Pons (tissue), 1 donor: ENCODE data around the gene TAF9B.
"Not testable (repeated sequence)": the region's sequence is repeated elsewhere in the genome, so short reads cannot be mapped to it uniquely, and the experiment has no call there.

Experiments used
- DNase-seq: peaks from one replicate; pipeline ENCODE4 v3.0.0-alpha.2; 2016; ENCODE audit warnings: low spot score

Gene TAF9B, protein sequence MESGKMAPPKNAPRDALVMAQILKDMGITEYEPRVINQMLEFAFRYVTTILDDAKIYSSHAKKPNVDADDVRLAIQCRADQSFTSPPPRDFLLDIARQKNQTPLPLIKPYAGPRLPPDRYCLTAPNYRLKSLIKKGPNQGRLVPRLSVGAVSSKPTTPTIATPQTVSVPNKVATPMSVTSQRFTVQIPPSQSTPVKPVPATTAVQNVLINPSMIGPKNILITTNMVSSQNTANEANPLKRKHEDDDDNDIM

DNA sequence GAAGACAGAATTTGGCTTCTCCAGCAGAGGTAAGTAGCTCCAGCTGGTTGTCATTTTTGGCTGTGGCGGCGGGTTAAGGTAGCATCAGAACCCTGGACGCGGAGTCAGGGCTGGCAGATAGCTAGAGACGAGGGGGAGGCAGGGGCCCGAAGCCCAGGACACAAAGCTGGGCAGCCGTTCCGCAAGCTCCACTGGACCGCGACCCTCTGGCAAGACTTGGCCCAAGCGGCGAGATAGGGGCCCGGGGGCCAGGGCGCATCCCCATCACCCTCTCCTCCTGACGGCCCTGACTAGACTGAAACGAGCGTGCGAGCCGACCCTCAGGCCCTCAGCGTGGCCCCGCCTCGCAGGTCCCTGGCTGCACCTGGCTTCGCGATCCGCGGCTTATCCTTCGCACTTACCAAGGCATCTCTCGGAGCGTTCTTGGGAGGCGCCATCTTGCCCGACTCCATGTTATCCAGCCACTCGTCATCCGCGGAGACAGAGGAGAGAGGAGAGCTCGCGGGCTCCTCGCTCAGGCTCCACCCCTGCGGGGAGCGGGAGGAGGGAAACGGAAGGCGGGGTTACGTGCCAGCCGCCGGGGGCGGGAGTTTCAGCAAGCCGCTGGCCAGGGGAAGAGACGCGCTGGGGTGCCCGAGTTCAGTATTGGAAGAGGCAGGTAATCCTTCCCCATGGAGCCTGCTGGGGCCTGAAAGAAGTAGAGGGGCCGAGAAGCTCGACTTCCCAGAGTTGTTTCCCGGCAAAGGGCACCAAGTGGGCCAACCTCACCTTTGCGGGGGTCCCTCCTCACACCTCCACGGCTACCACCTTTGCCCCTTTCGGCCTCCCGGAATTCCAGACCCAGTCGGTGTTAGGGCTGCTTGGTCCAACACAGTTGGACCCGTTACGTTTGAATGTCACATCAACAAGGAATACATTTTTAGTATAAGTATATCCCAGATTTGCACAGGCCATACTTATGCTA is at the start of gene TAF9B:
Gene TAF9B (minus strand): TSS at position 491 of the 964 bp plus-strand sequence. CDS start 39 bp downstream, at position 452.
- peak; percentile 84 for DNase-seq

DNA sequence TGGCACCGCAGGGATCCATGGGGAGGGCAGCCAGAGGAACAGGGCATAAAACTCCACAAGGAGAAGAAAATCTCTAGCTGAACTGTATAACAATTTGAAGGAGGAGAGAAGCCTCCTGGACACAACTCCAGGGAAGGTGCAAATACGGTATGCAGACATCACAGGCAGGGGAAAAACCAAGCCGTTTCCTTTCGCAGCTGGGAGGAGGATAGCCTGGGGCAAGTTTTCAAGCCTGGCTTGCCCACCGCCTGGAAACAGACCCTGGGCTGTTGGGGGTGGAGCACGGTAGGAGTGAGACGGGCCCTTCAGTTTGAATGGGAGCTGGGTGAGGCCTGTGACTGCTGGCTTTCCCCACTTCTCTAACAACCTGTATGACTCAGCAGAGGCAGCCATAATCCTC is 43.4 kb upstream of the TAF9B start:
- no peak for DNase-seq

DNA sequence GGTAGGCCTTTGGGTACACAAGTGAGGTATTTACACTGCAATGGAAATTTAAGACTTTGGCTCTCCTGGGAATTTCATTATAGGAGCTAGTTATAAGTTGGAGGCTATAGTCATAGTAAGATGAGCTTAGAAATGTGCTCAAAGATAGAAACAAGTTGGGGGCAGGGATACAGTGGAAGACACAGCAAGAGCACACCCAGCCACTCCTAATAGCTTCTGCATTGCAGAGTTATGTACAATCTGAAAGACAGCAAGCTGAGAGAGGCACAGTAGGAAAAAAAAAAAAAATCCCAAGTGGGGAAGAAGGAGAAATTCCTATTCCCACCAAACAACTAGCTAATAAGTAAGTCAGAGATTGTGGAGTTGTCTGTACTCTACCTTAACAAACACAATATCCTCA is 41.9 kb upstream of the TAF9B start:
- DNase-seq, result no peak

DNA sequence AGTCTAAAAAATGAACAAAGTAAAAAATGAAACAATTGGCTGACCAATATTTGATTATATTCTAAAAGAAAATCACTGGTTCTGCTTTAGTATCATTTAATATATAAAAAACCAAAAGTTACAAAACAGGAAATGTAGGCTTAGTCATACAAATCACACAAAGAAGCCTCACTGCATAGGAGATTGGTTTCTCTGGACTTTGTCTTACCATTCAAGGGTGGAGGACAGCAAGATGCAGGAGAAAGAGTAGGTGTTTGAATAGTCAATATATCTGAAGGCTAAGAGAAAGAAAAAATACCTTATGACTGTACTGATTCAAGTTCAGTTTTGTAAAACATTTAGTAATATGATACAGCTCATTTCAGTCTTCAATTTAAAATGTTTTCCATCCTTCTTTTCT is 28.6 kb upstream of the TAF9B start:
- no peak for DNase-seq

DNA sequence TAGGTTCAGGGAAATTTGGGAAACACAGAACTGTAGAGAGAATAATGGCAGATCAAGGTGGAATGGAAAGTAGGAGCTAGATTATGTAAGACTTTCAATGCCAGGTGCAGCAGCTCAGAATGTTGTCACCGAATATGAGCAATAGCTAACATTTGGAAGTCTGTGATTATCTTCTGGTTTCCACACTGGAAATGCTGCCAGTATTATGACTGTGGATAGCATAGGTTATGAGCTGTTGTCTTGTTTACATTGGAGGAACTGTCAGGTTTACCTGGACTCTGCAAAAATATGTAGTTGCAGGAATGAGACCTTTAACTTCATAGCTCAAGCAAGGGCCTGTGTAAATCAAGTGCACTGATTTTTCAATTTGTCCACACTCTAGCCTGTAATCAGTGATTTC is 26.0 kb upstream of the TAF9B start:
- DNase-seq, result no peak

DNA sequence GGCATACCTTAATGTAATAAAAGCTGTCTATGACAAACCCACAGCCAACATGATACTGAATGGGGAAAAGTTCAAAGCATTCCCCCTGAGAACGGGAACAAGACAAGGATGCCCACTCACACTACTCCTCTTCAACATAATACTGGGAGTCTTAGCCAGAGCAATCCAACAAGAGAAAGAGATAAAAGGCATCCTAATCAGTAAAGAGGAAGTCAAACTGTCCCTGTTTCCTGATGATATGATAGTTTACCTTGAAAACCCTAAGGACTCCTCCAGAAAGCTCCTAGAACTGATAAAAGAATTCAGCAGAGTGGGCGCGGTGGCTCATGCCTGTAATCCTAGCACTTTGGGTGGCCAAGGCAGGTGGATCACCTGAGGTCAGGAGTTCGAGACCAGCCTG is 23.7 kb upstream of the TAF9B start:
- DNase-seq, result not testable (repeated sequence)

DNA sequence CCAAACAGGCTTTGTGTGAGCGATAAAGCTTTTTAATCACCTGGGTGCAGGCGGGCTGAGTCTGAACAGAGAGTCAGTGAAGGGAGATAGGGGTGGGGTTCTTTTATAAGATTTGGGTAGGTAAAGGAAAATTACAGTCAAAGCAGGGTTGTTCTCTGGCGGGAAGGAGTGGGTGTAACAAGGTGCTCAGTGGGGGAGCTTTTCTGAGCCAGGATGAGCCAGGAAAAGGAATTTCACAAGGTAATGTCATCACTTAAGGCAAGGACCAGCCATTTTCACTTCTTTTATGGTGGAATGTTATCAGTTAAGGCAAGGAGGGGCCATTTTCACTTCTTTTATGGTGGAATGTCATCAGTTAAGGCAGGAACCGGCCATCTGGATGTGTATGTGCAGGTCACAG is 21.3 kb upstream of the TAF9B start:
- DNase-seq, result not testable (repeated sequence)

DNA sequence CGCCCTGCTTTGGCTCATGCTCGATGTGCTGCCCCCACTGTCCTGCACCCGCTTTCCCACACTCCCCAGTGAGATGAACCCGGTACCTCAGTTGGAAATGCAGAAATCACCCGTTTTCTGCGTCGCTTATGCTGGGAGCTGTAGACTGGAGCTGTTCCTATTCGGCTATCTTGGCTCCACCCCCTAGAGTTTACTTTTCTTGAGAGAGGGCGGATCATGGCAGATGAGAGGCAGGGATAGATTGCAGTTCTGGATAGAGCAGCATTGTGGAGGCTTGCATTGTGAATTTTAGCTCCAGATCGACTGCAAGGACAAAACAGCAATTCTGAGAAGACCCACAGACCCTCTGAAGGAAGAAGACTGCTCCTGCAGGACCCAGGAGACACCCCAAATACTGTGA is 18.4 kb upstream of the TAF9B start:
- not testable (repeated sequence) for DNase-seq

DNA sequence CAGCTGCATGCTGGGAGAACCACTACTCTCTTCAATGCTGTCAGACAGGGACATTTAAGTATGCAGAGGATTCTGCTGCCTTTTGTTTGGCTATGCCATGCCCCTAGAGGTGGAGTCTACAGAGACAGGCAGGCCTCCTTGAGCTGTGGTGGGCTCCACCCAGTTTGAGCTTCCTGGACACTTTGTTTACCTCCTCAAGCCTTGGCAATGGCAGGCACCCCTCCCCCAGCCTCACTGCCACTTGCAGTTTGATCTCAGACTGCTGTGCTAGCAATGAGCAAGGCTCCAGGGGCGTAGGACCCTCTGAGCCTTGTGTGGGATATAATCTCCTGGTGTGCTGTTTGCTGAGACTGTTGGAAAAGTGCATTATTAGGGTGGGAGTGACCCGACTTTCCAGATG is 17.9 kb upstream of the TAF9B start:
- DNase-seq, result not testable (repeated sequence)

DNA sequence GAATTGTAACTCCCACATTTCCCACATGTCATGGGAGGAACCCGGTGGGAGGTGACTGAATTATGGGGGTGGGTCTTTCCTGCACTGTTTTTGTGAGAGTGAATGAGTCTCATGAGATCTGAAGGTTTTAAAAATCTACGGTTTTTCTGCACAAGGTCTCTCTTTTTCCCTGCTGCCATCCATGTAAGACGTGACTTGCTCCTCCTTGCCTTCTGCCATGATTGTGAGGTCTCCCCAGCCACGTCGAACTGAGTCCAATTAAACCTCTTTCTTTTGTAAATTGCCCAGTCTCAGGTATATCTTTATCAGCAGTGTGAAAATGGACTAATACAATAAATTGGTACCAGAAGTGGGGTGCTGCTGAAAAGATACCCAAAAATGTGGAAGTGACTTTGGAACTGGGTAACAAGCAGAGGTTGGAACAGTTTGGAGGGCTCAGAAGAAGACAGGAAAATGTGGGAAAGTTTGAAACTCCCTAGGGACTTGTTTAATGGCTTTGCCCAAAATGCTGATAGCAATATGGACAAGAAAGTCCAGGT is 7.6 kb upstream of the TAF9B start:
- not testable (repeated sequence) for DNase-seq

DNA sequence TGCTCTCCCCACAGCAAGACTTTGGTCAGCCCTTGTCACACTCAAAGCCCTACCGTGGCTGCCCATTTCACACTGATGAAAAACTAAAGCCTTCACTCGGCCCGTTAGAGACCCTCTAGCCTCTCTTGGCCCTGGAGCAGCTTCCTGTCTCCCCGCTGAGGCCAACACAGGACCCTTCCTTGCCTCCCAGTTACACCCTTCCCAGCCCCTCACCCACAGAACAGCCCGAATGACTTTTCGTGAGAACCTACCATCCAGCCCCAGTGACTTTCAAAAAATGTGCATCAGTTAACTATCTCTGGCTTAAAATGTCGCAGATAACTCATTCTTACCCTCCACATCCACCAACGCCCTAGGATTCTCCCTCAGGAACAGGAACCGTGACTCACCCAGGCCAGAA is 756 bp upstream of the TAF9B start:
- DNase-seq, result no peak

DNA sequence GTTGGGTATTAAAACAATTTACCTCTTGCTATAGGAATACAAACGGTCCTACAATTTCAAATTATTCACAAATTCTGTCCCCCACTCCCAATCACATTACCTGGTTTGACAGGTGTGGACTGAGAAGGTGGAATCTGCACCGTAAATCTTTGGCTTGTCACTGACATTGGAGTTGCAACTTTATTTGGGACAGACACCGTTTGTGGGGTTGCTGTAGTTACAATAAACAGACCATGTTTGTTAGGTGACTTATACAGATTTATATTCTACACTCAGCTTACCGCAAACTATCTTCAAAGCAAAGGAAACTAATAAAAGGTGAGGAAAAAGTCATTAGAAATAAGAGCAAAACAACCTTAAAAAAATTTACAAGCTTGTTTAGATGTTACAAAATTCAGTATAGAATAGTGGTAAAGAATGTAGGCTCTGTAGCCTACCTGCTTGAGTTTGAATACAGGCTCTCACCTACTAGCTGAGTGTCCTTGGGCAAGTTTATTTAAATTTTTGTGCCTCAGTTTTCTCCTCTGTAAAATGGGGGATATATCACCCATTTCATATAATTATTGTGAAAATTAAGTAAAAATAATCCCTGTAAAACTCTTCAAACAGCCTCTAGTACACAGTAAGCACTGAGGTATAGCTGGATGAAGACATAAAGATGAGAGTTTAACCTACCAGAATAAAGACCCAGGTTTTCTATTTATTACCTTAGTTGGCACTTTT is 6.1 kb downstream of the TAF9B start:
- no peak for DNase-seq

DNA sequence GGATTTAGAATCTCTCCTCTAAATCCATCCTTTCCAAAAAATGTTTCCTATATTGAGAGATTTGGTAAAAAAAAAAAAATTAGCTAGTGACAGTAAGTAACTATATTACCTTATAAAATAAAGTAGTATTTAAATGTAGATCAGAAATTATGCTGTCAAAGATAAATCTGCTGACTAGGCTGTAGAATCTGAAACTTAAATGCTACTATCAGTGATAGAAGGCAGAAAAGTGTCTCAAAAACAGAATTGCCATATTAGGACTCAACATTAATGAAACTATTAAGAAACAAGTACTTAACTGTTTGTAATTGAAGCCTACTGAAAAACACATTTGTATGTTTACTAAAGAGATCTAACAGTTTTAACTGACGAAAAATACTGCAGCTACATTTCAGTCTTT is 8.3 kb downstream of the TAF9B start:
- DNase-seq, result no peak

DNA sequence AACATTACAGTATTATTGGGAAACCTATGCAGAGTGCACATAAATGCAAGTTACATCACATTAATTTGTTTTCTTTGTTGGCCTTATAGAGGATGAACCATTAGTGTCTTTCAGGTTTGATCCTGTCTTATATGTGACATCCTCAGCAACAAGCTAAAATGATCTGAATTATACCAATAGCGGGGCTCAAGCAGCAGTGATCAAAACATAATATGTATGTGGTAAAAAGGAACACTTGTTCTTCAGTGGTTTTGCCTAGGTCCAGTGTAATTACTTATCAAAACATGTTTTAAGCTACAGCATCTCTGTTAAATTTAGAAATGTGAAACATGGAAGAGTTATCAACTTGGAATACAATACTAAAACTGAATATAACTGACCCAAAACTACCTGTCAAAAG is 9.1 kb downstream of the TAF9B start:
- DNase-seq, result no peak

DNA sequence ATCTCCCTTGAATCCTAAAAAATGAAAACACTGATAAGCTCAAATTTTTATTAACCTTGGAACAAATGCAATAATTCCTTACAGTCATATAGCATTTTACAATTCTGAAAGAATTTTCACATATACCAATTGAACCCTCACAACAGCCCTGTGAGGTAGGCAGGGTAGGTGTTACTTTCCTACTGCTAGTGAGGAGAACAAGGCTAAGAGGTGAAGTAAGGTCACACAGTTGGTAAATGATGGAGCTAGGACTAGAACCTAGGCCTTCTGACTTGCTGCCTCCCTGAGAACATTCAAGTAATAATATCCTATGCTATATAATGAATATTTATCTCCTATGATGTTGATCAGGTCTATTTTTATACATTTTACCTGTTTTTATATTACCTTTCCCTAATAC is 9.7 kb downstream of the TAF9B start:
- DNase-seq, result no peak

DNA sequence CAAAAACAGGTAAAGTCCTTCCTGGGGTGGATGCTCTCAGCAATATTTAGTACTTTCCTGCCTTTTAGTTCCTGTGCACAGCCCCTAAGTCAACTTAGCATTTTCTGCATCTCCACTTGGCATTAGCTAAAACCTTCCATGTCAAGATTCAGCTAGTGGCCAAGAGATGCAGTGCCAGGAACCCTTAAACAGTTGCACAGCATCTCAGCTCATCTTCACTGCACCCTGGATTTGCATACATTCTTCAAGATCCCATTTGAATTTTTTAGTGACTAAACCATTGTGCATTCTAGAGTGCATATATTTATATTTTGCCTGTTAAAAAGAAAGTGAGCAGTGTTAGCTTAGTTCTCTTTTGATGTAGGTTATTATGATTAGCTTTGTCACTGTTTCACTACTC is 13.7 kb downstream of the TAF9B start:
- DNase-seq, result not testable (repeated sequence)

DNA sequence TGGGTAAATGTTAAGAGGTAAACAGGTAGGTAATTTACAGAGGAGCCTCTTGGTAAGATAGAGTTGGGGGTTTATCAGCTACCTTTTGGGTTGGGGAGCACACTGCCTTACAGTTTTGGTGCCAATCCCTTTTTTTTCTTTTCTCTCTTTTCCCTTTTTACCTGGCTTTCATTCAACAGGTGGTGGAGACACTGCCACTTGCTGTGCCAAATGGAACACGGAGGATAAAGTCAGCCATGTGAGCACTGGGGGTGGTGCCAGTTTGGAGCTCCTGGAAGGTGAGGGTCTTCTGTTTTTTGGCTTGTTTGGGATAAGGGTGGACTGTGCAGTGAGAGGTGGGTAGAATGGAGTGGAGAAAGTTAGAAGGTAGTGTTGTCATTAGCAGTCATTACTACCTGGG is 14.3 kb downstream of the TAF9B start:
- no peak for DNase-seq

DNA sequence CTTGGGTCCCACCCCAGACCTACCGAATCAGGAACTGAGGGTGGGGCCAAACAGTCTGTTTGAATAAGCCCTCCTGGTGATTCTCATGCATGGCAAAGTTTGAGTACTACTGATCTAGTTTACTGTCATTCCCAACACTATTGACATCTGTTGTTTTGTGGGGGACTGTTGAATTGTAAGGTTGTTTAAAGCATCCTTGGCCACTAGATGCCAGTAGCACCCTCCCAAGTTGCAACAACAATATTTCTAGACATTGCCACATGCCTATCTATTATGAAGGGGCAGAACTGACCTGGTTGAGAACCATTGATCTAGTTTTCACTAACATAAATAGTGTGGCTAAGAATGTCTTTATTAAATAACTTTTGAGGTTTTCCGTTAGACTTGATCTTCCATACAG is 15.1 kb downstream of the TAF9B start:
- DNase-seq, result no peak

DNA sequence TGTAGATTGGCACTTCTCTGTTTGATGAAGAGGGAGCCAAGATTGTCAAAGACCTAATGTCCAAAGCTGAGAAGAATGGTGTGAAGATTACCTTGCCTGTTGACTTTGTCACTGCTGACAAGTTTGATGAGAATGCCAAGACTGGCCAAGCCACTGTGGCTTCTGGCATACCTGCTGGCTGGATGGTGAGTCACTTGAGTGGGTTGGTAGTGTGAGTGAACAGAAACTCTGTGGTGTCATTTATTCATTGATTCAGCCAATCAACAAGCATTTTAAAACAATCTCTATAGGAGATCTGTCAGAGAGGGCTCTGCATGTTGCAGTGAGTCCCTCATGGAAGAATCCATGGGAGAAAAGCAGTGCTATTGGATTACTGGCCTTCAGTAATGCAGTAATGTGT is 16.3 kb downstream of the TAF9B start:
- DNase-seq, result no peak

DNA sequence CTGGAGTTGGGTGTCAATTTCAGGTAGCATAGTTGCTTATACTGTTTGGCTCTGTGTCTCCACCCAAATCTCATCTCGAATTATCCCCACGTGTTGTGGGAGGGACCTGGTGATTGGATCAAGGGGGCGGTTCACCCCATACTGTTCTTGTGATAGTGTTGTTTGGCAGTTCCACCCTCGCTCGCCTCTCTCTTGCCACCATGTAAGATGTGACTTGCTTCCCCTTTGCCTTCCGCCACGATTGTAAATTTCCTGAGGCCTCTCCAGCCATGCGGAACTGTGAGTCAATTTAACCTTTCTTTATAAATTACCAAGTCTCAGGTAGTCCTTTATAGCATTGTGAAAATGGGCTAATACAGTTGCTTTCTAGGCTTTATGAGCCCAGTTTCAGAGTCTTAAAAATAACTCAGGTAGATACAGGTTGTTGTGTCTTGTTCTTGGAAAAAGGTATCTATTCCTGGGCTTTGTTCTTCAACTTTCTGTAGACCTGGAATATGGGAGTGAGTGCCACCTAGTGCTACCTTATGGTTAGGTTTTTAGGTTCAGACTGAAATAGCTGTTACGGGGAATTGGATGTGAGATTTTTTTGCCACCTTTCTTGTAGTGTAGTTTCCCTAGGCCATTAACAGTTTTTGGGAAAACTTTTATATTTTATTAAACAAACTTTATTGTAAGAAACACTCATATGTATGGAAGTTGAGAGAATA is 19.8 kb downstream of the TAF9B start:
- DNase-seq, result no peak

DNA sequence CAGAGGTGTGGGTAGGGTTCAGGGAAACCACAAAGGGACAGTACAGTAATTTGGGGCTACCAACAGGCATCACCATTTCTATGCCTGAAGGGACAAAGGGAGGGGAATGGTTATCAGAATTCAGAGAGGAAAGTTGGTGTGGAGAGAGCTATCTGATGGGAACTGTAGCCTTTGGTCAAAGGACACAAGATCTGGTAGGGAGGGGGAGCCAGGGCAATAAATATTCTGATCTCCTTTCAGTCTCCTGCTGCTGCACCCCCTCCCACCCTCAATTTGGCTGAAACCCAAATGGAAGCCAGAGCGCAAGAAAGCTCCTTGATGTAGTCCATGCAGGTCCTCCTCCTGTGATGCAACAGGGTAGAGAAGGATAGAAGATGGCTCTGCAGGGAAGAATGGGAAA is 20.8 kb downstream of the TAF9B start:
- DNase-seq, result no peak

DNA sequence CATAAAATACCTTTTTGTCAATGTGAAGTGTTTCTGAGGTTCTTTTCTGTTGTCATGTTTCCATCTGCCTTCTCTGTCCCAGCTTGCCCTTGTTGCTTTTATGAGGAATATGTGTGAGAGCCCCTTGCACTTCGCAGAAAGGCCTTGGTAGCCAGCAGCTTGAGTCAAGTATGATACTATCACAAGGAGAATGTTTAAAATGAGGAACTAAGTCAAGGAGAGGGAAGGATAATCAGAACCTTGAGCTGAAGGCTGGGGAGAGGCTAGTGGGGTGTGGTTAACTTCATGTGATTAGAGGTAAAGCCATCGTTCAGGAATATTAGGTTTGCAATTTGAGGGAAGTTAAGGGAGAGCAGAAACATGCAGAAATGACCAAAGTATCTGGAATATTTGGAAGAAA is 22.7 kb downstream of the TAF9B start:
- DNase-seq, result no peak
